ENCODE data around the gene CYP4F12. TPM values are rescaled to one million over a fixed set of nuclear protein-coding genes. Genes with fewer than 3 reads are reported as not detected.
A peak's percentile ranks its signal among the peaks of the same experiment; 100 is the strongest.

Gene CYP4F12
- polyA plus RNA-seq, 4 donors, result 46.9 to 398 (median 186) TPM

DNA sequence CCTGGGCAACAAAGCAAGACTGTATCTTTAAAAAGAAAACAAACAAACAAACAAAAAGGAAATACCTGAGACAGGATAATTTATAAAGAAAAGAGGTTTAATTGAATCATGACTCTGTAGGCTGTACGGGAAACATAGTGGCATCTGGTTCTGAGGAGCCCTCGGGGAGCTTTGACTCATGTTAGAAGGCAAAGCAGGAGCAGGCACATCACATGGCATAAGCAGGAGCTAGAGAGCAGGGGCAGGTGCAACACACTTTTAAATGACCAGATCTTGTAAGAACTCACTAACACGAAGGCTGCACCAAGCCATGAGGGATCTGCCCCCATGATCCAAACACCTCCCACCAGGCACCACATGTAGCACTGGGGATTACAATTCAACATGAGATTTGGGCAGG is 41.8 kb downstream of the CYP4F12 start:
- Histone ChIP-seq H3K4me1 (ENCODE audit: control insufficient read depth in 3 of 3, insufficient read depth in 2 of 3, low read depth in 1 of 3, low read length in 2 of 3) (peaks cover 0 to 5% (median 0%) of the 10 kb centered on the region in 3 donors), H3K4me3 (ENCODE audit: low read depth in 1 of 3, low read length in 3 of 3) (no peak overlapping the region), H3K36me3 (ENCODE audit: control insufficient read depth in 3 of 3, insufficient read depth in 2 of 3, low read depth in 1 of 3, low read length in 3 of 3) (no peaks in the 10 kb centered on the region), H3K9me3 (ENCODE audit: control insufficient read depth in 2 of 2, insufficient read depth in 1 of 2, low read depth in 1 of 2, low read length in 1 of 2) (no peaks in the 10 kb centered on the region), H3K27ac (ENCODE audit: low read depth in 1 of 3, low read length in 2 of 3) (no peak overlapping the region), H3K27me3 (ENCODE audit: control insufficient read depth in 3 of 3, insufficient read depth in 3 of 3, low read length in 3 of 3) (peaks cover 0 to 4% (median 0%) of the 10 kb centered on the region in 3 donors)
- no peak for FAIRE-seq
- WGBS, 3 donors, result 65 to 69% (median 68%) methylated on average over 3 of the region's 3 CpGs
- no peak for DNase-seq

DNA sequence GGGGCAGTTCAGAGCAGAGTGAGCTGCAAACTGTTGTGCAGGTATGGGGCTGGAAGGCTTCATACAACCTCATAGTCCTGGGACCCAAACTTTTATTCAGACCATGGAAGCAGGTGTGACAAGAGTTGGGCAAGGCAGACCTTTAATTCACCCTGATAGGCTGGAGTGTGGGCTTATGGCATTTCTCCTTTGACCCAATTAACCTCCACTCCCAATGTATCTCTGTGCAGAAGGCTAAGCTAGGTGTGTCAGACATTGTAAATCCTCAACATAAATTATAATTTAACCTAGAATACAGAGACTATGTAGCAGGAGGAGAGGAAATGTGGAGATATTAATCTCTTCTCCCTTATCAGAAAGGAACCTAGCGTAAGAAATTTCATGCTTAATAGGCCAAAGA is 42.8 kb downstream of the CYP4F12 start:
- Histone ChIP-seq H3K36me3 (ENCODE audit: control insufficient read depth in 3 of 3, insufficient read depth in 2 of 3, low read depth in 1 of 3, low read length in 3 of 3) (no peaks in the 10 kb centered on the region), H3K27ac (ENCODE audit: low read depth in 1 of 3, low read length in 2 of 3) (no peak overlapping the region), H3K9me3 (ENCODE audit: control insufficient read depth in 2 of 2, insufficient read depth in 1 of 2, low read depth in 1 of 2, low read length in 1 of 2) (no peaks in the 10 kb centered on the region), H3K4me1 (ENCODE audit: control insufficient read depth in 3 of 3, insufficient read depth in 2 of 3, low read depth in 1 of 3, low read length in 2 of 3) (peaks cover 0 to 5% (median 0%) of the 10 kb centered on the region in 3 donors), H3K4me3 (ENCODE audit: low read depth in 1 of 3, low read length in 3 of 3) (no peak overlapping the region), H3K27me3 (ENCODE audit: control insufficient read depth in 3 of 3, insufficient read depth in 3 of 3, low read length in 3 of 3) (peaks cover 0 to 4% (median 0%) of the 10 kb centered on the region in 3 donors)
- FAIRE-seq, result no peak
- WGBS, 3 donors, result 21 to 68% (median 44%) methylated on average over 1 of the region's 1 CpG
- peak in 1 of 2 donors; percentile 61 for DNase-seq

GRCh38 chr19:15717809-15718208 is 44.9 kb downstream of the CYP4F12 start:
- peaks cover 0 to 8% (median 1%) of the 10 kb centered on the region in 3 donors for H3K27me3 ChIP-seq (ENCODE audit: control insufficient read depth in 3 of 3, insufficient read depth in 3 of 3, low read length in 3 of 3)
- no peaks in the 10 kb centered on the region for H3K36me3 ChIP-seq (ENCODE audit: control insufficient read depth in 3 of 3, insufficient read depth in 2 of 3, low read depth in 1 of 3, low read length in 3 of 3)
- no peak overlapping the region for H3K27ac ChIP-seq (ENCODE audit: low read depth in 1 of 3, low read length in 2 of 3)
- no peak for DNase-seq
- 22 to 33% (median 31%) methylated on average over 6 of the region's 6 CpGs for WGBS, 3 donors
- H3K4me1 ChIP-seq (ENCODE audit: control insufficient read depth in 3 of 3, insufficient read depth in 2 of 3, low read depth in 1 of 3, low read length in 2 of 3), result peaks cover 0 to 5% (median 0%) of the 10 kb centered on the region in 3 donors
- no peak for FAIRE-seq
- H3K4me3 ChIP-seq (ENCODE audit: low read depth in 1 of 3, low read length in 3 of 3), result no peak overlapping the region
- H3K9me3 ChIP-seq (ENCODE audit: control insufficient read depth in 2 of 2, insufficient read depth in 1 of 2, low read depth in 1 of 2, low read length in 1 of 2), result no peaks in the 10 kb centered on the region

GRCh38 chr19:15721268-15721667 is 48.4 kb downstream of the CYP4F12 start:
- no peaks in the 10 kb centered on the region for H3K36me3 ChIP-seq (ENCODE audit: control insufficient read depth in 3 of 3, insufficient read depth in 2 of 3, low read depth in 1 of 3, low read length in 3 of 3)
- no peaks in the 10 kb centered on the region for H3K9me3 ChIP-seq (ENCODE audit: control insufficient read depth in 2 of 2, insufficient read depth in 1 of 2, low read depth in 1 of 2, low read length in 1 of 2)
- 69 to 95% (median 81%) methylated on average over 1 of the region's 1 CpG for WGBS, 3 donors
- peaks cover 0 to 3% (median 0%) of the 10 kb centered on the region in 3 donors for H3K4me1 ChIP-seq (ENCODE audit: control insufficient read depth in 3 of 3, insufficient read depth in 2 of 3, low read depth in 1 of 3, low read length in 2 of 3)
- H3K27ac ChIP-seq (ENCODE audit: low read depth in 1 of 3, low read length in 2 of 3), result no peak overlapping the region
- no peak for DNase-seq
- no peak for FAIRE-seq
- H3K4me3 ChIP-seq (ENCODE audit: low read depth in 1 of 3, low read length in 3 of 3), result no peak overlapping the region
- peaks cover 3 to 9% (median 9%) of the 10 kb centered on the region in 3 donors for H3K27me3 ChIP-seq (ENCODE audit: control insufficient read depth in 3 of 3, insufficient read depth in 3 of 3, low read length in 3 of 3)

DNA sequence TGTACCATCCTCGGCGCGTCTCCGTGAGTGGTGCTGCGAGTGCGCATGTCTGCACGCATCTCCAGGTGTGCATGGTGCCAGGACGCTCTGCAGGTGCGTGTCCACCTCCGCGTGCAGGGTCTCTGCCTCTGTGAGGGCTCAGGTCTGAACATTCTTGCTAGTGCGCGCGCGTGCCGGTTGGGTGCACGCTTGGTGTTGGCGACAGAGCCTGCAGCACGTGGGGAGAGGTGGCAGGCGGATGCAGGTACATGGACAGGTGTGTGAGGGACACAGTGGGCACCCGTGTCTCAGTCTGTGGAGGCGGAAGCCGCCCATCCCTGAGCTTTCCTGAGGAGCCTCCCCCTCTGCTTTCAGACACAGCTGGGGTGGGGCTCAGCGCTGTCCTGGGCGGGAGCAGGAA is 50.1 kb downstream of the CYP4F12 start:
- DNase-seq (no peak), FAIRE-seq (no peak)
- H3K27ac ChIP-seq (ENCODE audit: low read depth in 1 of 3, low read length in 2 of 3), result no peak overlapping the region
- H3K4me3 ChIP-seq (ENCODE audit: low read depth in 1 of 3, low read length in 3 of 3), result no peak overlapping the region
- peaks cover 3 to 9% (median 5%) of the 10 kb centered on the region in 3 donors for H3K27me3 ChIP-seq (ENCODE audit: control insufficient read depth in 3 of 3, insufficient read depth in 3 of 3, low read length in 3 of 3)
- H3K36me3 ChIP-seq (ENCODE audit: control insufficient read depth in 3 of 3, insufficient read depth in 2 of 3, low read depth in 1 of 3, low read length in 3 of 3), result no peaks in the 10 kb centered on the region
- 23 to 37% (median 25%) methylated on average over 23 to 25 of the region's 25 CpGs for WGBS, 3 donors
- no peaks in the 10 kb centered on the region for H3K9me3 ChIP-seq (ENCODE audit: control insufficient read depth in 2 of 2, insufficient read depth in 1 of 2, low read depth in 1 of 2, low read length in 1 of 2)
- no peaks in the 10 kb centered on the region for H3K4me1 ChIP-seq (ENCODE audit: control insufficient read depth in 3 of 3, insufficient read depth in 2 of 3, low read depth in 1 of 3, low read length in 2 of 3)

DNA sequence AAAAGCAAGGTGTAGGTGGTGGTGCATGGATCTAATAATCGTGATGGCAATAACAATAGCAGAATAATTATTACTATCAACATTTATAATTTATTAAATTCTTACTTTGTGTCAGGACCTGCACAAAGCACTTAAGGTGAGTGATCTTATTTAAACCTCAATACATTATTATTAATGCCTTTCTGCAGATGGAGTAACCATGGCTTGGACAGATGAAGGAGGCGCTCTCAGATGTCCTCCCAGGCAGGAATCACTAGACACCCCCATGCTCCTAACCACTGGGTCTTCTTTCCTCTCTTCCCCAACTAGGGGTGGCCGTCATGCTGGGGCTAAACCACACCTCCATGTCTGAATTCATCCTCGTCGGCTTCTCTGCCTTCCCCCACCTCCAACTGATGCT is 54.8 kb downstream of the CYP4F12 start, which contains the start of gene OR10H2:
Gene OR10H2, plus strand, starts transcription at position 301 of the 400 bp plus-strand sequence. Its CDS starts 20 bp downstream, at position 321.
- Histone ChIP-seq H3K9me3 (ENCODE audit: control insufficient read depth in 2 of 2, insufficient read depth in 1 of 2, low read depth in 1 of 2, low read length in 1 of 2) (no peaks in the 10 kb centered on the region), H3K36me3 (ENCODE audit: control insufficient read depth in 3 of 3, insufficient read depth in 2 of 3, low read depth in 1 of 3, low read length in 3 of 3) (no peaks in the 10 kb centered on the region), H3K27me3 (ENCODE audit: control insufficient read depth in 3 of 3, insufficient read depth in 3 of 3, low read length in 3 of 3) (peaks cover 2 to 9% (median 3%) of the 10 kb centered on the region in 3 donors), H3K4me3 (ENCODE audit: low read depth in 1 of 3, low read length in 3 of 3) (no peak within 1 kb of the TSS), H3K27ac (ENCODE audit: low read depth in 1 of 3, low read length in 2 of 3) (no peak within 1 kb of the TSS), H3K4me1 (ENCODE audit: control insufficient read depth in 3 of 3, insufficient read depth in 2 of 3, low read depth in 1 of 3, low read length in 2 of 3) (no peaks in the 10 kb centered on the region)
- FAIRE-seq (no peak), DNase-seq (no peak)
- WGBS, 3 donors, result 67 to 82% (median 80%) methylated on average over 5 of the region's 5 CpGs

DNA sequence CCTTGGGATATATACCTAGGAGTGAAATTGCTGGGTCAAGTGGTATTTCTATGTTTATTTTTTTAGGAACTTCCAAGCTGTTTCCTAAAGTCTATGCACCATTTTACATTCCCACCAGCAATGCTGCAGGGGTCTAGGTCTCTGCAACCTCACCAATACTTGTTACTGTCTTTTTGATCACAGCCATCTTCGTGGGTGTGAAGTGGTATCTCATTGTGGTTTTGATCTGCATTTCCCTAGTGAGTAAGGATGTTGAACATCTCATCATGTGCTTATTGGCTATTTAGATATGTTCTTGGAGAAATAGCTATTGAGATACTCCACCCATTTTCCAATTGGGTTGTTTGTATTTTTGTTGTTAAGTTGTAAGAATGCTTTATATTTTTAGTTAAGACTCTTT is 57.7 kb downstream of the CYP4F12 start:
- Histone ChIP-seq H3K4me1 (ENCODE audit: control insufficient read depth in 3 of 3, insufficient read depth in 2 of 3, low read depth in 1 of 3, low read length in 2 of 3) (no peaks in the 10 kb centered on the region), H3K27ac (ENCODE audit: low read depth in 1 of 3, low read length in 2 of 3) (no peak overlapping the region), H3K27me3 (ENCODE audit: control insufficient read depth in 3 of 3, insufficient read depth in 3 of 3, low read length in 3 of 3) (no peaks in the 10 kb centered on the region), H3K9me3 (ENCODE audit: control insufficient read depth in 2 of 2, insufficient read depth in 1 of 2, low read depth in 1 of 2, low read length in 1 of 2) (no peaks in the 10 kb centered on the region), H3K36me3 (ENCODE audit: control insufficient read depth in 3 of 3, insufficient read depth in 2 of 3, low read depth in 1 of 3, low read length in 3 of 3) (no peaks in the 10 kb centered on the region), H3K4me3 (ENCODE audit: low read depth in 1 of 3, low read length in 3 of 3) (no peak overlapping the region)
- 29 to 46% (median 38%) methylated on average over 1 of the region's 1 CpG for WGBS, 3 donors
- DNase-seq (no peak), FAIRE-seq (no peak)

- FAIRE-seq (no peak), DNase-seq (no peak)
- Histone ChIP-seq H3K9me3 (ENCODE audit: control insufficient read depth in 2 of 2, insufficient read depth in 1 of 2, low read depth in 1 of 2, low read length in 1 of 2) (no peaks in the 10 kb centered on the region), H3K4me3 (ENCODE audit: low read depth in 1 of 3, low read length in 3 of 3) (no peak overlapping the region), H3K27ac (ENCODE audit: low read depth in 1 of 3, low read length in 2 of 3) (no peak overlapping the region), H3K4me1 (ENCODE audit: control insufficient read depth in 3 of 3, insufficient read depth in 2 of 3, low read depth in 1 of 3, low read length in 2 of 3) (no peaks in the 10 kb centered on the region), H3K36me3 (ENCODE audit: control insufficient read depth in 3 of 3, insufficient read depth in 2 of 3, low read depth in 1 of 3, low read length in 3 of 3) (no peaks in the 10 kb centered on the region), H3K27me3 (ENCODE audit: control insufficient read depth in 3 of 3, insufficient read depth in 3 of 3, low read length in 3 of 3) (no peaks in the 10 kb centered on the region)
- 14 to 33% (median 16%) methylated on average over 1 of the region's 1 CpG for WGBS, 3 donors
These were observed 59.5 kb downstream of the CYP4F12 start for GRCh38 chr19:15732388-15732787.

DNA sequence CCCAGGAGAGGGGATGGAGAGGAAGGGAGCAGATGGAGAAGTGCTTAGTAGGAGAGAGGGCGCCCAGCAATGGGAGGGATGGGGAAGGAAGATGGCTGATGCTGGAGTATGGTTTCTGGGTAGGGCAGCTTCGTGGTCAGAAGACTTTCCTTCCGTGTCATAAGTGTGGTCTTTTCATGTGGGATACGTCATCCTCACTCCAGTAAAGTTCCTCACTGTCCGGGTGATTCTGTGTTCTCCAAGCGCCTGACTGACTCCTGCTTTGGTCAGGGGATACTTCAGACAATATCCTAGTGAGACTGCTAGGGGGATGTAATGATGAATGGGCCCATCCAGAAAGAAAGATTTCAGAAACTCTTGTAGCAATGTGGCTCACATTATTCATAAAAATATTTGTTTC is 61.0 kb downstream of the CYP4F12 start:
- Histone ChIP-seq H3K27me3 (ENCODE audit: control insufficient read depth in 3 of 3, insufficient read depth in 3 of 3, low read length in 3 of 3) (no peaks in the 10 kb centered on the region), H3K27ac (ENCODE audit: low read depth in 1 of 3, low read length in 2 of 3) (no peak overlapping the region), H3K9me3 (ENCODE audit: control insufficient read depth in 2 of 2, insufficient read depth in 1 of 2, low read depth in 1 of 2, low read length in 1 of 2) (no peaks in the 10 kb centered on the region), H3K4me3 (ENCODE audit: low read depth in 1 of 3, low read length in 3 of 3) (no peak overlapping the region), H3K36me3 (ENCODE audit: control insufficient read depth in 3 of 3, insufficient read depth in 2 of 3, low read depth in 1 of 3, low read length in 3 of 3) (no peaks in the 10 kb centered on the region), H3K4me1 (ENCODE audit: control insufficient read depth in 3 of 3, insufficient read depth in 2 of 3, low read depth in 1 of 3, low read length in 2 of 3) (no peaks in the 10 kb centered on the region)
- FAIRE-seq, result no peak
- 62 to 68% (median 67%) methylated on average over 6 of the region's 6 CpGs for WGBS, 3 donors
- no peak for DNase-seq
